A549 (cell line): ENCODE data around the gene KCNAB1. TPM values are rescaled to one million over a fixed set of nuclear protein-coding genes. Genes with fewer than 3 reads are reported as not detected.
A peak's percentile ranks its signal among the peaks of the same experiment; 100 is the strongest.

ENCODE experiments used
- ATAC-seq, 2 experiments: fragments of 200-7000 bp in 1 of 2; fragments of >200 bp in 1 of 2; cut with Nextera tagmentation in 1 of 2; cut with Tn5 transposase in 1 of 2; 3 replicates each; pipeline versions ENCODE4 v1.8.0 to v1.9.1; 2018 to 2020; ENCODE audit warnings: mild to moderate bottlenecking in 1 of 2, moderate library complexity in 1 of 2
- CTCF ChIA-PET: fragments of 300-600 bp; sonication (Branson Sonifier 250); formaldehyde crosslinking; extraction: SDS; loops from one replicate; lab custom pipeline; 2021; ENCODE audit warnings: antibody characterized with exemption, inconsistent platforms; lab: Yijun Ruan, JAX
- POLR2A ChIA-PET: fragments of 350-600 bp; formaldehyde crosslinking; extraction: SDS; loops from one replicate; lab custom pipeline; 2021; ENCODE audit warnings: antibody characterized with exemption, inconsistent platforms; lab: Yijun Ruan, JAX
- DNase-seq, 2 experiments: peaks; one replicate each; pipeline versions ENCODE4 v3.0.0 to v3.0.0-alpha.2; 2011 to 2016; ENCODE audit warnings: low read depth in 1 of 2, low spot score in 1 of 2
- FAIRE-seq: peaks from 2 replicates; lab custom pipeline; 2011; peaks lifted over from hg19 to GRCh38; lab: Jason Lieb, UNC
- H3K27ac ChIP-seq, 2 experiments: fragments of >200 bp; sonication (Bioruptor Twin); formaldehyde crosslinking; 3 replicates each; pipeline ENCODE4 v1.5.1; 2016 to 2017
- H3K4me1 ChIP-seq: fragments of >200 bp; sonication (Bioruptor Twin); formaldehyde crosslinking; 3 replicates; pipeline ENCODE4 v1.6.1; 2016
- H3K4me2 ChIP-seq: fragments of >200 bp; sonication (Bioruptor Twin); formaldehyde crosslinking; 3 replicates; pipeline ENCODE4 v1.6.1; 2016
- H3K4me3 ChIP-seq: fragments of >200 bp; sonication (Bioruptor Twin); formaldehyde crosslinking; 3 replicates; pipeline ENCODE4 v1.5.1; 2016
- H3K9me3 ChIP-seq: fragments of >200 bp; sonication (Bioruptor Twin); formaldehyde crosslinking; 3 replicates; pipeline ENCODE4 v1.6.1; 2016
- ELK1 ChIP-seq: fragments of 150-350 bp; IDR thresholded peaks from 2 replicates; pipeline ENCODE4 v1.6.1; 2014; ENCODE audit warnings: low read depth, mild to moderate bottlenecking, low read length
- EP300 ChIP-seq, 2 experiments: fragments of >200 bp; sonication (Bioruptor Twin); formaldehyde crosslinking; IDR thresholded peaks; 2 replicates in 1 of 2; 3 replicates in 1 of 2; pipeline ENCODE4 v1.6.1; 2016 to 2017
- HEYL ChIP-seq: fragments of 250-450 bp; sonication (Bioruptor Pico); IDR thresholded peaks from 2 replicates; pipeline ENCODE4 v1.8.0; 2021; ENCODE audit warnings: mild to moderate bottlenecking, moderate library complexity
- HOXB5 ChIP-seq: fragments of 250-450 bp; sonication (Bioruptor Pico); IDR thresholded peaks from 2 replicates; pipeline ENCODE4 v1.5.0; 2020; ENCODE audit warnings: mild to moderate bottlenecking, moderate library complexity
- MAFK ChIP-seq: fragments of 450-650 bp; IDR thresholded peaks from 2 replicates; pipeline ENCODE4 v1.6.1; 2014; ENCODE audit not compliant: partially characterized antibody
- NR3C1 ChIP-seq: fragments of >200 bp; sonication (Bioruptor Twin); formaldehyde crosslinking; IDR thresholded peaks from 3 replicates; pipeline ENCODE4 v1.6.1; 2017
- REST ChIP-seq: fragments of 200-600 bp; sonication (generic); IDR thresholded peaks from 2 replicates; pipeline ENCODE4 v1.6.1; 2016; ENCODE audit warnings: antibody characterized with exemption, mild to moderate bottlenecking, moderate library complexity
- RFX5 ChIP-seq: fragments of 450-650 bp; IDR thresholded peaks from 2 replicates; pipeline ENCODE4 v1.7.1; 2014; ENCODE audit warnings: antibody characterized with exemption, mild to moderate bottlenecking, moderate library complexity
- SMC3 ChIP-seq: fragments of >200 bp; sonication (Bioruptor Twin); formaldehyde crosslinking; IDR thresholded peaks from 3 replicates; pipeline ENCODE4 v1.6.1; 2018; ENCODE audit warnings: inconsistent platforms
- TP53 ChIP-seq: fragments of 250-450 bp; sonication (Bioruptor Pico); IDR thresholded peaks from 2 replicates; pipeline ENCODE4 v1.5.0; 2021; ENCODE audit warnings: mild to moderate bottlenecking, moderate library complexity
- ZNF302 ChIP-seq: fragments of 250-450 bp; sonication (Bioruptor Pico); IDR thresholded peaks from 2 replicates; pipeline ENCODE4 v1.9.0; 2021; ENCODE audit warnings: inconsistent platforms, mild to moderate bottlenecking, moderate library complexity
- WGBS: methylation state at CpG from one replicate; pipeline ENCODE4 v1.1.6; 2017; ENCODE audit errors: missing lambda C conversion rate; 5-methylcytosine and 5-hydroxymethylcytosine counted together
- polyA plus RNA-seq, 4 experiments: library from polyadenylated mRNA; depleted of rRNA in 3 of 4; stranded (reverse); fragments of >200 nt; fragmentation: RNase III in 1 of 4; extraction: RNeasy Plus Mini Kit Qiagen cat#74134 plus additional on column Dnase treatment in 1 of 4; gene quantifications; 2 replicates in 3 of 4; 3 replicates in 1 of 4; pipeline ENCODE4 v1.2.3, GENCODE V29; 2011 to 2017
- TF ChIP-seq, protein P1 (sequence below): IDR thresholded peaks from 2 replicates; pipeline ENCODE4 v1.6.1; 2012; ENCODE audit warnings: low read depth, borderline replicate concordance

KCNAB1 gene
- polyA plus RNA-seq, 2 of the 4 experiments (the other 2 are of a cell fraction), result not detected

GRCh38 chr3:156539051-156539450, 418.7 kb downstream of the KCNAB1 start:
- no peaks in the 10 kb centered on the region for H3K9me3 ChIP-seq
- no peak for DNase-seq
- WGBS, result 80% methylated on average over 2 of the region's 2 CpGs
- TF ChIP-seq, protein P1, sequence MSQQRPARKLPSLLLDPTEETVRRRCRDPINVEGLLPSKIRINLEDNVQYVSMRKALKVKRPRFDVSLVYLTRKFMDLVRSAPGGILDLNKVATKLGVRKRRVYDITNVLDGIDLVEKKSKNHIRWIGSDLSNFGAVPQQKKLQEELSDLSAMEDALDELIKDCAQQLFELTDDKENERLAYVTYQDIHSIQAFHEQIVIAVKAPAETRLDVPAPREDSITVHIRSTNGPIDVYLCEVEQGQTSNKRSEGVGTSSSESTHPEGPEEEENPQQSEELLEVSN, result no peak
- POLR2A ChIA-PET, result no interaction called here
- ATAC-seq, result no peak
- CTCF ChIA-PET, result interaction anchor here (0.7 to 1.7 kb wide), 4 partner anchors 8 to 544 kb away, joined by 3 to 4 read pairs (median 3); no protein-coding TSS in a partner anchor
- FAIRE-seq, result no peak
- no peak overlapping the region for H3K27ac ChIP-seq
- no peak overlapping the region for H3K4me2 ChIP-seq
- H3K4me3 ChIP-seq, result no peak overlapping the region
- peaks cover 41% of the 10 kb centered on the region for H3K4me1 ChIP-seq

DNA sequence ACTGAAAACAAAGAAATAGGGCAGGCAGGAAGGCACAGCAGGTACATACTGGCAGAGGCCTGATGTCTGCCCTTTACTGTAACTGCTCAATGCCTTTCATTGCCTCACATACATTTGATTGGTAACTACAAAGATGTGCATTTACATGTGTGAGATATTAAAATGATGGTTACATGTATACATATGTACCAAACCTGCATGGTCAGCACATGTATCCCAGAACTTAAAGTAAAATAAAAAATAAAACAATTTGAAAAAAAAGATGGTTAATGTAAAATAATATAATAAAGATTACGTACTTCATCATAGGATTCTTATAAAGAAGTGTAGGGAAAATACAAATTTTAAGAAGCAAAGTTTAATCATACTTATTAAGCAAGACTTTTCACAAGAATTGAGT, 419.4 kb downstream of the KCNAB1 start:
- ChIA-PET CTCF (interaction anchor here (0.7 to 3.2 kb wide), 7 partner anchors 10 to 543 kb away, joined by 3 to 12 read pairs (median 4); no protein-coding TSS in a partner anchor), POLR2A (no interaction called here)
- WGBS, result 89% methylated on average over 1 of the region's 1 CpG
- DNase-seq, result no peak
- Histone ChIP-seq H3K4me2 (no peak overlapping the region), H3K4me1 (peaks cover 33% of the 10 kb centered on the region), H3K9me3 (no peaks in the 10 kb centered on the region), H3K4me3 (no peak overlapping the region), H3K27ac (no peak overlapping the region)
- peak; percentile 56 for TF ChIP-seq MAFK
- no peak for TF ChIP-seq SMC3
- ATAC-seq, result no peak
- no peak for FAIRE-seq

DNA sequence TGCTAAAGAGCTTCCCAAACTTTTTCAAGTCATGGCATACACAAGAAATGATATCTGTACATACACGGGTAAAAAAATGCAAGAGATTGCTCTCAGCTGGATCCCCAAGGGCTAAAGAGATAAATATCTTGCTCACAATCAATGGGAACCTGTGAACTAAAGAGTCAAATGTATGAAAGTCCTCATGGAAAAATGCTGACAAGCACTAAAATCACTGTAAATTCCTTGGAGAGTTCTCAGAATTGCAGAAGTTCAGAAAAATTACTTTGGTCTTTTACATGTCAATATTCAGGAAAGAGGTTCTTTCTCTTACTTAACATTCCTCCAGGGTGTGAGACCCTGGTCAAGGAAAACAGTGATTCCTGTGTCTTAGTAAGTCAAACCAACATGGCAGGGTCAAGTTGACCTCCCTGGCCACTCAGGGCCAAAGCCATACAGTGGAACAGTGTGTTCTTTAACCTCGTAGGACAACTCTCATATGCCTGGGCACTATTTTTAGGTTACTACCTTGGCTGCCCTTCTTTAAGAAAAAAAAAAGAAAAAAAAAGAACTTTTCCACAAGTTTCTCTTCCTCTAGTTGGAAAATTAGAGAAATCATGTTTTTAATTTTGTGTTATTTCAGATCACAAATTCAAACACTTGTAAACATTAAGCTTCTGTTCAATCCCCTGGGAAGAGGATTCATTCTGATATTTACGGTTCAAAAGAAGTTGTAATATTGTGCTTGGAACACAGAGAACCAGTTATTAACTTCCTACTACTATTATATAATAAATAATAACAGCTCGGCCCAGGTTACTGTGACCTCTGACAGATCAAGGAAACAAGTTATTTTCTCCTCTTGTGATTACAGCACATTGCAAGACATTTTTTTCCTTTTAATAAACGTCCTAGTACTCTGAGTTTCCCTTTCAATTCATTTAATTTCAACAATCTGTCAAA, 422.0 kb downstream of the KCNAB1 start:
- DNase-seq (no peak), FAIRE-seq (no peak), ATAC-seq (no peak)
- Histone ChIP-seq H3K9me3 (no peaks in the 10 kb centered on the region), H3K4me3 (no peak overlapping the region), H3K4me1 (peaks cover 8% of the 10 kb centered on the region), H3K27ac (no peak overlapping the region), H3K4me2 (no peak overlapping the region)
- TF ChIP-seq MAFK, result peak; percentile 90
- no peak for TF ChIP-seq HEYL
- no peak for TF ChIP-seq REST
- ChIA-PET POLR2A (interaction anchor here (1.5 kb wide), 1 partner anchor 13 kb away, joined by 4 read pairs; the partner anchor contains the start of gene SSR3), CTCF (interaction anchor here (0.8 to 4.3 kb wide), 8 partner anchors 7 to 595 kb away, joined by 3 to 25 read pairs (median 4); partner anchors contain the start of gene SSR3)
- WGBS, result 80% methylated on average over 5 of the region's 5 CpGs

DNA sequence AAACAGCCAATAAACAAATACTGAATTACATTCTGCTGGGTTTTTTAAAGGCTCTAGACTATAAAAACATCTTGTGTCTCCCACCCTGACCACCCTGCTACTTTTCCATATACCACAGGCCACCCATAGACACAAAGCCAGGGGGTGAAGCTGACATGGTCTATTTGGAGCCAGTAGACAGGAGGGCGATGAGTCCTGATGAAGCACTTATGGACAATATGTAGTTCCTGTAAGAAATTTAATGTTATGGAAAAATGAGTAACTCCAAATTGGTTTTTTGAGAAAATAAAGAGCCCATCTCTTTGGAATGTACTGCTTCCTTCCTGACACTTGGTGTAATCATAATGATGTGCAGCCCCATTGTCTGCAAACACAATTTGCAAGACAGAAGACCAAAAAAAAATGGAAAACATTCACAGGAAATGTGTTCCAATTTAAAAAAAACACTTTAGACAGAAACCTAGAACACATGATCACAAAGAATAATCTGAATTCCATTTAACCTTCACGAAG, 422.7 kb downstream of the KCNAB1 start:
- CTCF ChIA-PET, result interaction anchor here (0.6 to 4.3 kb wide), 8 partner anchors 7 to 594 kb away, joined by 3 to 25 read pairs (median 5); partner anchors contain the start of gene SSR3
- no peak overlapping the region for H3K27ac ChIP-seq
- POLR2A ChIA-PET, result interaction anchor here (1.8 kb wide), 1 partner anchor 12 kb away, joined by 9 read pairs; the partner anchor contains the start of gene SSR3
- ATAC-seq (no peak), FAIRE-seq (no peak), DNase-seq (no peak)
- peaks cover under 1% of the 10 kb centered on the region; the same call in 1 of the 3 replicates for H3K4me1 ChIP-seq
- H3K4me2 ChIP-seq, result no peak overlapping the region
- no peak for TF ChIP-seq NR3C1
- no peaks in the 10 kb centered on the region for H3K9me3 ChIP-seq
- H3K4me3 ChIP-seq, result no peak overlapping the region
- WGBS, result 88% methylated on average over 2 of the region's 2 CpGs

DNA sequence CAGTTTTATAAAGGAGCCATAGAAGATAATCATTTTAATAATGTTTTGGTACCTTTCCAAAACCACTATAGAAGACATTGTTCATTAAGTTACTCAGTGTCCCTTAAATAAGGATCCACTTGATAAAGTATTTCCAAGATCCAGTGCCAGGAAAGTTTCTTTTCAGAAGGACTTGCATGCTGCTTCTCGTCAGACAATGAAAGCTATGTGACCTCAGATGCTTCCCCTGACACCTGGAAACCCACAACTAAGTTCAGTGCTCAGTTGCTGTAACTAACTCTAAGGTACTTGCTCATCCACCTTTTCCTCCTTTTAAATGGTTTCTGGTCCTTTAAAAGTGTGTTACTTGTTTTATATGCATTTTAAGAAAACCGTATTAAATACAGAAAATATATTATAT, 427.3 kb downstream of the KCNAB1 start:
- no peak for FAIRE-seq
- no peak for DNase-seq
- no peak for ATAC-seq
- no peak overlapping the region for H3K27ac ChIP-seq
- no peaks in the 10 kb centered on the region for H3K9me3 ChIP-seq
- WGBS, result 82% methylated on average over 2 of the region's 2 CpGs
- H3K4me2 ChIP-seq, result no peak overlapping the region
- CTCF ChIA-PET, result interaction anchor here (1.2 to 3.0 kb wide), 7 partner anchors 9 to 589 kb away, joined by 3 to 8 read pairs (median 6); no protein-coding TSS in a partner anchor
- H3K4me1 ChIP-seq, result peaks cover 3% of the 10 kb centered on the region; the same call in 1 of the 3 replicates
- H3K4me3 ChIP-seq, result no peak overlapping the region
- POLR2A ChIA-PET, result no interaction called here
- TF ChIP-seq RFX5, result no peak
- TF ChIP-seq HOXB5 (CRISPR knock-in tag), result no peak
- no peak for TF ChIP-seq REST
- no peak for TF ChIP-seq EP300 (IDR thresholded peaks at IDR 0.05)
- TF ChIP-seq ZNF302, result no peak
- TF ChIP-seq TP53 (CRISPR knock-in tag), result no peak
- TF ChIP-seq NR3C1, result no peak
- TF ChIP-seq ELK1, result no peak
